ENCODE data around the gene P2RX1. TPM values are rescaled to one million over a fixed set of nuclear protein-coding genes. Genes with fewer than 3 reads are reported as not detected.

P2RX1 gene
- total RNA-seq, 1 experiment from 2014 or later, result not detected

DNA sequence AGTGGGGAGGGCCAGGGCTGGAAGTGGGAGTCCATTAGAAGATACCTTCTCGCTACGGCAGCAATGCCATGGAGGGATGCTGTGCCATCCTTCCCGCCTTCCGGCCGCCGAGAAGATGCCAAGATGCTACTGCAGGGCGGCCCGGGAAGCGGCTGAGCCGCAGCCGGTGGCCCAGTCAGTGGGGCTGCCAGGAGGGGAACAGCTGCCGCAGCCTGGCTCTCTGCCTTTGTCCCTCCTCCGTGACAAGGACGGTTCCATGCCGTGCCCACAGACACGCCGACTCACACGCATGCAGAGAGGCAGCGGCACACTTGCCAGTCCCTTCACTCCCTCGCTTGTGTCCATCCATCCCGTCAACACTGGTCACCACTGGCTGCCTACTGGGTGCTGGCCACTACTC is 50.0 kb downstream of the P2RX1 start:
- no peaks in the 10 kb centered on the region for H3K9me3 Mint-ChIP-seq
- Histone ChIP-seq H3K4me1 (ENCODE audit: insufficient read depth, low read length) (no peaks in the 10 kb centered on the region), H3K79me1 (ENCODE audit: insufficient read depth, low read depth, low read length, poor library complexity, severe bottlenecking) (no peaks in the 10 kb centered on the region), H3K27me3 (ENCODE audit: insufficient read depth, low read length) (no peaks in the 10 kb centered on the region), H3K9ac (ENCODE audit: extremely low read depth, insufficient read length, low read length) (no peak overlapping the region), H2BK12ac (ENCODE audit: insufficient read length, low read depth, low read length) (no peak overlapping the region), H3K4ac (ENCODE audit: low read depth, low read length) (no peak overlapping the region), H3K27ac (ENCODE audit: insufficient read length, low read depth, low read length) (no peak overlapping the region), H3K56ac (ENCODE audit: insufficient read length, low read depth, low read length) (no peak overlapping the region), H4K91ac (ENCODE audit: insufficient read length, low read depth, low read length) (no peak overlapping the region), H2BK120ac (ENCODE audit: low read depth, low read length, poor library complexity, severe bottlenecking) (no peak overlapping the region), H3K14ac (ENCODE audit: insufficient read depth, low read length) (no peak overlapping the region), H4K8ac (replicated peaks; ENCODE audit: insufficient read length, low read depth, low read length) (no peak overlapping the region), H2AFZ (ENCODE audit: low read length) (no peak overlapping the region), H2BK15ac (ENCODE audit: low read depth, low read length) (no peak overlapping the region), H4K5ac (ENCODE audit: insufficient read length, low read depth, low read length) (no peak overlapping the region), H3K18ac (ENCODE audit: insufficient read length, low read depth, low read length) (no peak overlapping the region), H3K23me2 (ENCODE audit: insufficient read length, low read depth, low read length, poor library complexity, severe bottlenecking) (peaks cover 4% of the 10 kb centered on the region), H3K9me3 (ENCODE audit: control insufficient read depth, low read depth, low read length) (no peaks in the 10 kb centered on the region), H3K23ac (ENCODE audit: insufficient read length, low read depth, low read length) (no peak overlapping the region), H3K4me2 (ENCODE audit: insufficient read depth, insufficient read length, low read length) (no peak overlapping the region), H2AK5ac (ENCODE audit: insufficient read length, low read length) (no peak overlapping the region), H3T11ph (ENCODE audit: low read length) (no peak overlapping the region), H4K20me1 (ENCODE audit: control insufficient read depth, insufficient read depth, insufficient read length) (no peaks in the 10 kb centered on the region), H2BK20ac (ENCODE audit: low read depth, low read length, poor library complexity, severe bottlenecking) (no peak overlapping the region), H3K79me2 (ENCODE audit: insufficient read depth, low read length) (no peaks in the 10 kb centered on the region), H2BK5ac (ENCODE audit: insufficient read length, low read length) (no peak overlapping the region)
- TF ChIP-seq, protein P1, sequence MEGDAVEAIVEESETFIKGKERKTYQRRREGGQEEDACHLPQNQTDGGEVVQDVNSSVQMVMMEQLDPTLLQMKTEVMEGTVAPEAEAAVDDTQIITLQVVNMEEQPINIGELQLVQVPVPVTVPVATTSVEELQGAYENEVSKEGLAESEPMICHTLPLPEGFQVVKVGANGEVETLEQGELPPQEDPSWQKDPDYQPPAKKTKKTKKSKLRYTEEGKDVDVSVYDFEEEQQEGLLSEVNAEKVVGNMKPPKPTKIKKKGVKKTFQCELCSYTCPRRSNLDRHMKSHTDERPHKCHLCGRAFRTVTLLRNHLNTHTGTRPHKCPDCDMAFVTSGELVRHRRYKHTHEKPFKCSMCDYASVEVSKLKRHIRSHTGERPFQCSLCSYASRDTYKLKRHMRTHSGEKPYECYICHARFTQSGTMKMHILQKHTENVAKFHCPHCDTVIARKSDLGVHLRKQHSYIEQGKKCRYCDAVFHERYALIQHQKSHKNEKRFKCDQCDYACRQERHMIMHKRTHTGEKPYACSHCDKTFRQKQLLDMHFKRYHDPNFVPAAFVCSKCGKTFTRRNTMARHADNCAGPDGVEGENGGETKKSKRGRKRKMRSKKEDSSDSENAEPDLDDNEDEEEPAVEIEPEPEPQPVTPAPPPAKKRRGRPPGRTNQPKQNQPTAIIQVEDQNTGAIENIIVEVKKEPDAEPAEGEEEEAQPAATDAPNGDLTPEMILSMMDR (conservative IDR thresholded peaks at IDR 0.05), result no peak
- H3K36me3 Mint-ChIP-seq (ENCODE audit: insufficient read depth in 1 of 3, low read depth in 3 of 3), result peaks cover 2 to 9% (median 3%) of the 10 kb centered on the region in 3 experiments; a peak in 5 of 7 replicates
- H3K4me3 Mint-ChIP-seq, result no peak overlapping the region
- DNase-seq, result peak; percentile 34
- peak overlapping the region in 2 of 3 experiments; percentile 17 to 95; a peak in 2 of 7 replicates for H3K27ac Mint-ChIP-seq
- WGBS (ENCODE audit: extremely low coverage, insufficient read length, low lambda C conversion rate), result no CpG with 5 or more reads among the region's 21 CpGs
- peaks cover 2% of the 10 kb centered on the region in 2 experiments; a peak in 3 of 4 replicates for H3K4me1 Mint-ChIP-seq
- no peaks in the 10 kb centered on the region for H3K27me3 Mint-ChIP-seq (ENCODE audit: low read depth)
